ENCODE data around the gene APOLD1.
"Not testable (repeated sequence)": the region's sequence is repeated elsewhere in the genome, so short reads cannot be mapped to it uniquely, and the experiment has no call there.

APOLD1 gene

DNA sequence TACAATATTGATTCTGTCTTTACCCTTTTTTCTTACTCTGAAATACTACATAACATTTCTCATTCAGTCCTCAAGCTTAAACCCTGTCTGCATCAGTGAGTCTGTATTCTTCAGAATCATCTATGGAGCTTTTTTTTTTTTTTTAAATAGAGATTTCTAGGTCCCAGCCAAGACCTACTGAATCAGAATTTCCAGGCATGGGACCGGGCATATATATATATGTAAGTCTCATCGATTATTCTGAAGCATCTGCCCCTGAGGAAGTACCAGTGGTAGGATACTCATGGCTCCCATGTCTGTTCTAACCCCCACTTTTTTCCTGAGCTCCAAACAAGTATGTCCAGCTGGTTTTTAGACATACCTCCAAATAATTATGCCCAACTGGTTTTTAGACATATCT, 33.8 kb downstream of the APOLD1 start:
- TF ChIP-seq MYC (IDR thresholded peaks at IDR 0.05; ENCODE audit: low read depth, low read length) (no peak), POLR2A (IDR thresholded peaks at IDR 0.05; ENCODE audit: extremely low read depth, insufficient read length) (no peak), MAX (IDR thresholded peaks at IDR 0.05; ENCODE audit: low read depth, low read length) (no peak)
- TF ChIP-seq, protein P1, sequence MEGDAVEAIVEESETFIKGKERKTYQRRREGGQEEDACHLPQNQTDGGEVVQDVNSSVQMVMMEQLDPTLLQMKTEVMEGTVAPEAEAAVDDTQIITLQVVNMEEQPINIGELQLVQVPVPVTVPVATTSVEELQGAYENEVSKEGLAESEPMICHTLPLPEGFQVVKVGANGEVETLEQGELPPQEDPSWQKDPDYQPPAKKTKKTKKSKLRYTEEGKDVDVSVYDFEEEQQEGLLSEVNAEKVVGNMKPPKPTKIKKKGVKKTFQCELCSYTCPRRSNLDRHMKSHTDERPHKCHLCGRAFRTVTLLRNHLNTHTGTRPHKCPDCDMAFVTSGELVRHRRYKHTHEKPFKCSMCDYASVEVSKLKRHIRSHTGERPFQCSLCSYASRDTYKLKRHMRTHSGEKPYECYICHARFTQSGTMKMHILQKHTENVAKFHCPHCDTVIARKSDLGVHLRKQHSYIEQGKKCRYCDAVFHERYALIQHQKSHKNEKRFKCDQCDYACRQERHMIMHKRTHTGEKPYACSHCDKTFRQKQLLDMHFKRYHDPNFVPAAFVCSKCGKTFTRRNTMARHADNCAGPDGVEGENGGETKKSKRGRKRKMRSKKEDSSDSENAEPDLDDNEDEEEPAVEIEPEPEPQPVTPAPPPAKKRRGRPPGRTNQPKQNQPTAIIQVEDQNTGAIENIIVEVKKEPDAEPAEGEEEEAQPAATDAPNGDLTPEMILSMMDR (IDR thresholded peaks at IDR 0.05; ENCODE audit: low read depth, low read length): no peak
- H3K4me3 ChIP-seq (ENCODE audit: low read depth, low read length): no peak overlapping the region
- DNase-seq (ENCODE audit: low read depth): no peak

DNA sequence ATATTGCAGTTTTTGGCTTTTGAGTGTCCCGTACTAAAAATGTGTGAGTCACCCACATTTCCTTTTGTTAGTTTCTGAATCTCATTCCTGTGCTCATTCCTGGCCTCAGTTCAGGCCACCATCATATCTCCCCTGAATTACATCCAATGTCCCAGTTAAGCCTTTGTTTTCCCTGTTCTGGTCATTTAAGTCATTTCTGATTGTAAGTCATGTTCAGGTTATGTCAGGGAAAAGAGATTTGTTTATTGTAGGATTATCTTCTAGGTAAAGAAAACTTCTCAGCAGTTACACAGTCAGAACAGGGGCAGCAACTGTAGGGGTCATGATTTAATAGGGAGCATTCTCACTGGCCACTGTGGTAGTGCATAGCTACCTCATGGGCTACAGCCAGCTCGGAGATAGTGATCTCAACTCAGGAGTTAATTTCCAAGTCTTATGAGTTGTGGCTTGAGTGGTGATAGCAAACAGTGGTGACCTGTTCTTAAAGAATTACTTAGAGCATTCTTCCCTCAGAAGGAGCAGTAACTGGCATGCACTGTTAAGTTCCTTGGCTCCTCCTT, 34.4 kb downstream of the APOLD1 start:
- no peak overlapping the region for H3K4me3 ChIP-seq (ENCODE audit: low read depth, low read length)
- DNase-seq (ENCODE audit: low read depth): no peak
- no peak for TF ChIP-seq POLR2A (IDR thresholded peaks at IDR 0.05; ENCODE audit: extremely low read depth, insufficient read length)
- no peak for TF ChIP-seq MAX (IDR thresholded peaks at IDR 0.05; ENCODE audit: low read depth, low read length)
- TF ChIP-seq, protein P1 (IDR thresholded peaks at IDR 0.05; ENCODE audit: low read depth, low read length): no peak
- no peak for TF ChIP-seq MYC (IDR thresholded peaks at IDR 0.05; ENCODE audit: low read depth, low read length)

DNA sequence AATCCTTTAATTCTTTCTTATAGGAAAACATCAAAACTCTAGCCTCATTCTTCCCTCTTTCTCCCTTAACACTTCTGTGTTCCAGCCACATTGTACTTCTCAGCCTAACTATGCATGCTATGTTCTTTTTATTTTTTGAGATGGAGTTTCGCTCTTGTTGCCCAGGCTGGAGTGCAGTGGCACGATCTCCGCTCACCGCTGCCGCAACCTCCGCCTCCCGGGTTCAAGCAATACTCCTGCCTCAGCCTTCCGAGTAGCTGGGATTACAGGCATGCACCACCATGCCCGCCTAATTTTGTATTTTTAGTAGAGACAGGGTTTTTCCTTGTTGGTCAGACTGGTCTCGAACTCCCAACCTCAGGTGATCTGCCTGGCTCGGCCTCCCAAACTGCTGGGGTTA, 34.9 kb downstream of the APOLD1 start:
- not testable (repeated sequence) for DNase-seq (ENCODE audit: low read depth); H3K4me3 ChIP-seq (ENCODE audit: low read depth, low read length)

DNA sequence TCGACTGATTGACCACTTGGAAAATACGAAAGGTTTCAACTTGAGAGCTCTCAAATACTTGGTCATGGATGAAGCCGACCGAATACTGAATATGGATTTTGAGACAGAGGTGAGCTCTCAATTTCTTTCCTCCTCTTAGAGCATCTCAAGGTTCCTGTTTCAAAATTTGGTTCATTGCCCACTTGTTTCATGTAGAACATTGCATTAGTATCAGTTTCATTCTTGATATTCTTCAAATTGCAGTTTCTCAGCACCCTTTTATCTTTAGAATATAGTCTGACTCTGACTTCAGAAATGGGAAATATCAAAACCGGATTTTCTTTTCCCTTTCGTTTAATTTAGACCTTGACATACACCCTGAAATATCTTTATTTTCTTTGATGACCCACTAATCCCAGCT, 36.5 kb downstream of the APOLD1 start:
- DNase-seq (ENCODE audit: low read depth): no peak
- TF ChIP-seq MAX (IDR thresholded peaks at IDR 0.05; ENCODE audit: low read depth, low read length): no peak
- no peak for TF ChIP-seq POLR2A (IDR thresholded peaks at IDR 0.05; ENCODE audit: extremely low read depth, insufficient read length)
- TF ChIP-seq MYC (IDR thresholded peaks at IDR 0.05; ENCODE audit: low read depth, low read length): no peak
- TF ChIP-seq, protein P1 (IDR thresholded peaks at IDR 0.05; ENCODE audit: low read depth, low read length): no peak
- H3K4me3 ChIP-seq (ENCODE audit: low read depth, low read length): no peak overlapping the region

DNA sequence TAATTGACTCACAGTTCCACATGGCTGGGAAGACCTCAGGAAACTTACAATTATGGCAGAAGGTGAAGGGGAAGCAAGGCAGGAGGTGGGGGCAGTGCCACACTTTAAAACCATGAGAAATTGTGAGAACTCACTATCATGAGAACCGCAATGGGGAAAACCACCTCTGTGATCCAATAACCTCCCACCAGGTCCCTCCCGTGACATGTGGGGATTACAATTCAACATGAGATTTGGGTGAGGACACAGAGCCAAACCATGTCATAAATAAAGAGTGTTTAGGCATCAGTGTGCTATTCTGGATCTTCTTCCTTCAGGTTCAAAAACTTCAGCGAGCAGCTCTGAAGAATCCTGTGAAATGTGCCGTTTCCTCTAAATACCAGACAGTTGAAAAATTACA, 37.4 kb downstream of the APOLD1 start:
- H3K4me3 ChIP-seq (ENCODE audit: low read depth, low read length): no peak overlapping the region
- DNase-seq (ENCODE audit: low read depth): no peak
- TF ChIP-seq POLR2A (IDR thresholded peaks at IDR 0.05; ENCODE audit: extremely low read depth, insufficient read length) (no peak), MYC (IDR thresholded peaks at IDR 0.05; ENCODE audit: low read depth, low read length) (no peak), MAX (IDR thresholded peaks at IDR 0.05; ENCODE audit: low read depth, low read length) (no peak)
- TF ChIP-seq, protein P1 (IDR thresholded peaks at IDR 0.05; ENCODE audit: low read depth, low read length): no peak

- DNase-seq (ENCODE audit: low read depth): no peak
- no peak overlapping the region for H3K4me3 ChIP-seq (ENCODE audit: low read depth, low read length)
- TF ChIP-seq, protein P1 (IDR thresholded peaks at IDR 0.05; ENCODE audit: low read depth, low read length): no peak
- TF ChIP-seq MAX (IDR thresholded peaks at IDR 0.05; ENCODE audit: low read depth, low read length) (no peak), MYC (IDR thresholded peaks at IDR 0.05; ENCODE audit: low read depth, low read length) (no peak), POLR2A (IDR thresholded peaks at IDR 0.05; ENCODE audit: extremely low read depth, insufficient read length) (no peak)
Observed at GRCh38 chr12:12823300-12823699, 37.8 kb downstream of the APOLD1 start.

All from NB4 (cell line).